Natural killer cell (primary cell): ENCODE measurements around the gene PNPO. TPM values are rescaled to one million over a fixed set of nuclear protein-coding genes. Genes with fewer than 3 reads are reported as not detected.
A peak's percentile ranks its signal among the peaks of the same experiment; 100 is the strongest.

Experiments
- ATAC-seq, 3 donors: fragments of 150-1000 bp in 2 of 3; fragments of 200-7000 bp in 1 of 3; cut with Tn5 transposase; 1 replicate in 1 of 3; 2 replicates in 2 of 3; pipeline ENCODE4 v1.10.0; 2021; ENCODE audit warnings: mild to moderate bottlenecking in 2 of 3, moderate library complexity in 2 of 3
- DNase-seq, 2 donors: peaks; one replicate each; pipeline versions ENCODE4 v3.0.0 to v3.0.0-alpha.2; 2013 to 2021; ENCODE audit warnings: mixed read lengths in 1 of 2
- H3K27ac ChIP-seq: one replicate; pipeline ENCODE4 v1.5.1; 2013; ENCODE audit warnings: mild to moderate bottlenecking, low read length
- H3K27me3 ChIP-seq: one replicate; pipeline ENCODE4 v1.6.1; 2013; ENCODE audit warnings: low read length; ENCODE audit not compliant: control insufficient read depth, insufficient read depth
- H3K36me3 ChIP-seq: one replicate; pipeline ENCODE4 v1.6.1; 2013; ENCODE audit warnings: low read length; ENCODE audit not compliant: control insufficient read depth, insufficient read depth
- H3K4me1 ChIP-seq: one replicate; pipeline ENCODE4 v1.6.1; 2013; ENCODE audit warnings: low read length; ENCODE audit not compliant: control insufficient read depth, insufficient read depth
- H3K4me3 ChIP-seq: one replicate; pipeline ENCODE4 v1.5.1; 2013; ENCODE audit warnings: low read length
- H3K9me3 ChIP-seq: one replicate; pipeline ENCODE4 v1.6.1; 2013; ENCODE audit warnings: low read length; ENCODE audit not compliant: control insufficient read depth, insufficient read depth
- H3K27ac Mint-ChIP-seq, 2 donors: one replicate each; pipeline ENCODE4 v1.8.0; 2022; ENCODE audit warnings: mild to moderate bottlenecking in 2 of 2, mixed read lengths in 2 of 2, moderate library complexity in 1 of 2
- H3K27me3 Mint-ChIP-seq, 2 donors: one replicate each; pipeline ENCODE4 v1.8.0; 2022; ENCODE audit warnings: low read depth in 2 of 2, mixed read lengths in 2 of 2
- H3K36me3 Mint-ChIP-seq: one replicate; pipeline ENCODE4 v1.8.0; 2022; ENCODE audit warnings: mixed read lengths
- H3K4me1 Mint-ChIP-seq, 2 donors: one replicate each; pipeline ENCODE4 v1.8.0; 2022; ENCODE audit warnings: mixed read lengths in 2 of 2
- H3K4me3 Mint-ChIP-seq: one replicate; pipeline ENCODE4 v1.8.0; 2022; ENCODE audit warnings: mild to moderate bottlenecking, moderate library complexity, mixed read lengths
- H3K9me3 Mint-ChIP-seq, 2 donors: one replicate each; pipeline ENCODE4 v1.8.0; 2022; ENCODE audit warnings: mixed read lengths in 2 of 2
- CTCF ChIP-seq: fragments of 200-600 bp; IDR thresholded peaks from one replicate; pipeline ENCODE4 v1.8.0; 2022; ENCODE audit warnings: antibody characterized with exemption
- WGBS: methylation state at CpG from one replicate; pipeline ENCODE4 v1.1.7; 2013; ENCODE audit warnings: missing lambda C conversion rate; ENCODE audit not compliant: insufficient coverage; 5-methylcytosine and 5-hydroxymethylcytosine counted together
- intact Hi-C: fragments of 100-400 bp; cut with micrococcal nuclease; formaldehyde crosslinking; loops from one replicate; pipeline ENCODE4 v1.14.2; 2022
- total RNA-seq, 4 donors: library from RNA; stranded (reverse); fragments of 120-200 nt in 1 of 4; gene quantifications; one replicate each; pipeline versions ENCODE4 v1.2.3 to v1.2.4, GENCODE V29; 2013 to 2022

The PNPO gene
- total RNA-seq, 3 donors from 2014 or later (not counting 1 experiment from before 2014, with no cell fraction given) = 6.0 to 10.9 (median 9.3) TPM

GRCh38 chr17:47982645-47983390 is 41.4 kb downstream of the PNPO start:
- Mint-ChIP-seq H3K27ac (no peak overlapping the region), H3K36me3 (peaks cover 20% of the 10 kb centered on the region), H3K27me3 (no peaks in the 10 kb centered on the region), H3K4me1 (peaks cover 26 to 27% of the 10 kb centered on the region in 2 donors), H3K9me3 (no peaks in the 10 kb centered on the region), H3K4me3 (no peak overlapping the region)
- intact Hi-C loops = no loop called here
- TF ChIP-seq CTCF = no peak
- Histone ChIP-seq H3K27ac (no peak overlapping the region), H3K9me3 (no peaks in the 10 kb centered on the region), H3K36me3 (peaks cover 49% of the 10 kb centered on the region), H3K4me1 (peaks cover 30% of the 10 kb centered on the region), H3K4me3 (no peak overlapping the region), H3K27me3 (no peaks in the 10 kb centered on the region)
- no peak for DNase-seq
- 71% methylated on average over 9 of the region's 9 CpGs for WGBS
- no peak for ATAC-seq

- 90% methylated on average over 10 of the region's 11 CpGs for WGBS
- H3K9me3 Mint-ChIP-seq = no peaks in the 10 kb centered on the region
- no peak overlapping the region for H3K27ac ChIP-seq
- no peak overlapping the region for H3K4me3 ChIP-seq
- no peaks in the 10 kb centered on the region for H3K27me3 ChIP-seq
- DNase-seq (no peak), ATAC-seq (no peak)
- intact Hi-C loops = no loop called here
- H3K4me1 Mint-ChIP-seq = peaks cover 28 to 30% of the 10 kb centered on the region in 2 donors
- H3K27ac Mint-ChIP-seq = peak overlapping the region in 1 of 2 donors; percentile 70
- H3K4me3 Mint-ChIP-seq = no peak overlapping the region
- peaks cover 20% of the 10 kb centered on the region for H3K36me3 Mint-ChIP-seq
- H3K9me3 ChIP-seq = no peaks in the 10 kb centered on the region
- peaks cover 43% of the 10 kb centered on the region for H3K36me3 ChIP-seq
- H3K27me3 Mint-ChIP-seq = no peaks in the 10 kb centered on the region
- TF ChIP-seq CTCF = no peak
- H3K4me1 ChIP-seq = peaks cover 37% of the 10 kb centered on the region
These were observed 42.3 kb downstream of the PNPO start for GRCh38 chr17:47983492-47984223.

DNA sequence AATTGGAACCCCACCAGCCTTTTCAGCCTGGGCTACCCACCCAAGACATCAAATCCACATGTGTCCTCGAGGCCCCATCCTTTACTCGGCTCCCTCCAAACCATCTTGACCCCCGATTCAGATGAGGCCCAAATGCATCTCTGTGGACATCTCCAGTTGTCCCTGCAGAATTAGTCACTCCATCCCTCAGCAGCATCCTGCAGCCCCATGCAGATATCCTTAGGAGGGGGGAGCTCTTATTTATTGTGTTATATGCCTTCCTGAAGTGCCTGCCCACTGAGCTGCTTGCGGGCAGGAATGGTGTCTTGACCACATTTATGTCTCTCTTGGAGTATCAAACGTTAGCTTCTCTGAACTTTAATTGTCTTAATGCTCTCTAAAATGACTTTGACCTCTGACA is 45.1 kb downstream of the PNPO start:
- intact Hi-C loops = no loop called here
- peaks cover 28 to 31% of the 10 kb centered on the region in 2 donors for H3K4me1 Mint-ChIP-seq
- Histone ChIP-seq H3K4me3 (no peak overlapping the region), H3K27me3 (no peaks in the 10 kb centered on the region), H3K27ac (no peak overlapping the region), H3K9me3 (no peaks in the 10 kb centered on the region), H3K4me1 (peaks cover 41% of the 10 kb centered on the region), H3K36me3 (peaks cover 24% of the 10 kb centered on the region)
- DNase-seq (no peak), ATAC-seq (no peak)
- H3K27ac Mint-ChIP-seq = no peak overlapping the region
- WGBS = 93% methylated on average over 5 of the region's 5 CpGs
- no peaks in the 10 kb centered on the region for H3K27me3 Mint-ChIP-seq
- TF ChIP-seq CTCF = no peak
- no peaks in the 10 kb centered on the region for H3K36me3 Mint-ChIP-seq
- H3K4me3 Mint-ChIP-seq = no peak overlapping the region
- no peaks in the 10 kb centered on the region for H3K9me3 Mint-ChIP-seq
